ENCODE measurements around the gene KCNJ12.
"Not testable (repeated sequence)": the region's sequence is repeated elsewhere in the genome, so short reads cannot be mapped to it uniquely, and the experiment has no call there.

GRCh38 chr17:21411679-21412205 is 35.6 kb downstream of the KCNJ12 start:
- TF ChIP-seq SUZ12 (IDR thresholded peaks at IDR 0.05); ELF4 (IDR thresholded peaks at IDR 0.05); FOXK2 (IDR thresholded peaks at IDR 0.05); ARNT (IDR thresholded peaks at IDR 0.05); SP1 (IDR thresholded peaks at IDR 0.05); FOXM1 (IDR thresholded peaks at IDR 0.05; ENCODE audit: borderline replicate concordance); TARDBP (IDR thresholded peaks at IDR 0.05); BHLHE40 (IDR thresholded peaks at IDR 0.05; ENCODE audit: borderline replicate concordance); FOXA1 (IDR thresholded peaks at IDR 0.05); NFRKB (IDR thresholded peaks at IDR 0.05); LEF1 (IDR thresholded peaks at IDR 0.05; ENCODE audit: borderline replicate concordance); HDGF (IDR thresholded peaks at IDR 0.05; ENCODE audit: borderline replicate concordance): not testable (repeated sequence)

Data from HEK293T (cell line).